Measurements from ENCODE around the gene CHRM5. TPM values are rescaled to one million over a fixed set of nuclear protein-coding genes. Genes with fewer than 3 reads are reported as not detected.

Gene CHRM5
- polyA plus RNA-seq, 1 donor (not counting 4 experiments of a cell fraction or from before 2014, with no cell fraction given) = 0.01 TPM

- Histone ChIP-seq H3K27ac (ENCODE audit: control insufficient read depth, insufficient read depth, low read length) (no peak overlapping the region), H3K27me3 (ENCODE audit: control insufficient read depth, extremely low read depth, insufficient read depth, low read length) (no peaks in the 10 kb centered on the region), H3K4me3 (ENCODE audit: control insufficient read depth in 2 of 3, extremely low read depth in 1 of 3, insufficient read depth in 2 of 3, low read depth in 1 of 3, low read length in 3 of 3) (no peak overlapping the region), H3K36me3 (ENCODE audit: control insufficient read depth in 2 of 2, extremely low read depth in 1 of 2, insufficient read depth in 2 of 2, low read length in 2 of 2) (no peaks in the 10 kb centered on the region), H2AFZ (ENCODE audit: control insufficient read depth, low read length) (no peak overlapping the region), H3K4me1 (ENCODE audit: control insufficient read depth, extremely low read depth, insufficient read depth, low read length) (no peaks in the 10 kb centered on the region), H3K9me3 (ENCODE audit: control insufficient read depth, low read depth, low read length) (no peaks in the 10 kb centered on the region), H3K9ac (ENCODE audit: control insufficient read depth, extremely low read depth, insufficient read depth, low read length) (no peak overlapping the region), H3K9me1 (ENCODE audit: control insufficient read depth, extremely low read depth, insufficient read depth, low read length) (no peaks in the 10 kb centered on the region), H4K20me1 (ENCODE audit: control insufficient read depth, extremely low read depth, insufficient read depth, low read length) (no peaks in the 10 kb centered on the region), H3K79me2 (ENCODE audit: control insufficient read depth, insufficient read depth, low read length) (no peaks in the 10 kb centered on the region), H3K4me2 (ENCODE audit: control insufficient read depth, extremely low read depth, insufficient read depth, low read depth, low read length) (no peak overlapping the region)
- dilution Hi-C loops (cut with MboI; ENCODE audit: extremely low pct_ligation_motif_present, low sequenced_read_pairs) = no loop called here
- no peak for FAIRE-seq
- no peak for DNase-seq (ENCODE audit: low read depth, low spot score)
- no peak for TF ChIP-seq CTCF (optimal IDR thresholded peaks at IDR 0.05 in 1 of 3, IDR thresholded peaks at IDR 0.05 in 1 of 3, conservative IDR thresholded peaks at IDR 0.05 in 1 of 3; ENCODE audit: extremely low read depth in 1 of 3, insufficient read depth in 2 of 3, low read length in 3 of 3)
- no peak for TF ChIP-seq EZH2 (IDR thresholded peaks at IDR 0.05; ENCODE audit: low read length)
Measured at GRCh38 chr15:34013746-34014145, 45.4 kb downstream of the CHRM5 start.

- no peak for TF ChIP-seq EZH2 (IDR thresholded peaks at IDR 0.05; ENCODE audit: low read length)
- no peak for TF ChIP-seq CTCF (optimal IDR thresholded peaks at IDR 0.05 in 1 of 3, IDR thresholded peaks at IDR 0.05 in 1 of 3, conservative IDR thresholded peaks at IDR 0.05 in 1 of 3; ENCODE audit: extremely low read depth in 1 of 3, insufficient read depth in 2 of 3, low read length in 3 of 3)
- Histone ChIP-seq H3K79me2 (ENCODE audit: control insufficient read depth, insufficient read depth, low read length) (no peaks in the 10 kb centered on the region), H3K36me3 (ENCODE audit: control insufficient read depth in 2 of 2, extremely low read depth in 1 of 2, insufficient read depth in 2 of 2, low read length in 2 of 2) (no peaks in the 10 kb centered on the region), H4K20me1 (ENCODE audit: control insufficient read depth, extremely low read depth, insufficient read depth, low read length) (no peaks in the 10 kb centered on the region), H3K9me1 (ENCODE audit: control insufficient read depth, extremely low read depth, insufficient read depth, low read length) (no peaks in the 10 kb centered on the region), H3K4me1 (ENCODE audit: control insufficient read depth, extremely low read depth, insufficient read depth, low read length) (no peaks in the 10 kb centered on the region), H3K27me3 (ENCODE audit: control insufficient read depth, extremely low read depth, insufficient read depth, low read length) (no peaks in the 10 kb centered on the region), H3K9me3 (ENCODE audit: control insufficient read depth, low read depth, low read length) (no peaks in the 10 kb centered on the region), H3K9ac (ENCODE audit: control insufficient read depth, extremely low read depth, insufficient read depth, low read length) (no peak overlapping the region), H3K4me2 (ENCODE audit: control insufficient read depth, extremely low read depth, insufficient read depth, low read depth, low read length) (no peak overlapping the region), H2AFZ (ENCODE audit: control insufficient read depth, low read length) (no peak overlapping the region), H3K27ac (ENCODE audit: control insufficient read depth, insufficient read depth, low read length) (no peak overlapping the region), H3K4me3 (ENCODE audit: control insufficient read depth in 2 of 3, extremely low read depth in 1 of 3, insufficient read depth in 2 of 3, low read depth in 1 of 3, low read length in 3 of 3) (no peak overlapping the region)
- FAIRE-seq = no peak
- dilution Hi-C loops (cut with MboI; ENCODE audit: extremely low pct_ligation_motif_present, low sequenced_read_pairs) = no loop called here
- no peak for DNase-seq (ENCODE audit: low read depth, low spot score)
Measured at GRCh38 chr15:34014556-34014955, 46.3 kb downstream of the CHRM5 start.
